GM13976 (cell line): ENCODE measurements around the gene RGN.

ENCODE experiments used
- DNase-seq: peaks from one replicate; pipeline ENCODE4 v3.0.0; 2012; ENCODE audit warnings: low spot score
- in situ Hi-C: fragments of 300-500 bp; cut with MboI; formaldehyde crosslinking; loops from one replicate; pipeline ENCODE4 v1.12.0; 2022; ENCODE audit warnings: low sequenced_read_pairs, mixed read lengths, inconsistent platforms; ENCODE audit not compliant: unreplicated experiment
- TF ChIP-seq, protein P1 (sequence below): IDR thresholded peaks from 2 replicates; pipeline ENCODE4 v1.5.1; 2012; ENCODE audit warnings: borderline replicate concordance, mild to moderate bottlenecking; ENCODE audit not compliant: insufficient read depth; ENCODE audit errors: extremely low read depth, missing control alignments, control extremely low read depth

The RGN gene

DNA sequence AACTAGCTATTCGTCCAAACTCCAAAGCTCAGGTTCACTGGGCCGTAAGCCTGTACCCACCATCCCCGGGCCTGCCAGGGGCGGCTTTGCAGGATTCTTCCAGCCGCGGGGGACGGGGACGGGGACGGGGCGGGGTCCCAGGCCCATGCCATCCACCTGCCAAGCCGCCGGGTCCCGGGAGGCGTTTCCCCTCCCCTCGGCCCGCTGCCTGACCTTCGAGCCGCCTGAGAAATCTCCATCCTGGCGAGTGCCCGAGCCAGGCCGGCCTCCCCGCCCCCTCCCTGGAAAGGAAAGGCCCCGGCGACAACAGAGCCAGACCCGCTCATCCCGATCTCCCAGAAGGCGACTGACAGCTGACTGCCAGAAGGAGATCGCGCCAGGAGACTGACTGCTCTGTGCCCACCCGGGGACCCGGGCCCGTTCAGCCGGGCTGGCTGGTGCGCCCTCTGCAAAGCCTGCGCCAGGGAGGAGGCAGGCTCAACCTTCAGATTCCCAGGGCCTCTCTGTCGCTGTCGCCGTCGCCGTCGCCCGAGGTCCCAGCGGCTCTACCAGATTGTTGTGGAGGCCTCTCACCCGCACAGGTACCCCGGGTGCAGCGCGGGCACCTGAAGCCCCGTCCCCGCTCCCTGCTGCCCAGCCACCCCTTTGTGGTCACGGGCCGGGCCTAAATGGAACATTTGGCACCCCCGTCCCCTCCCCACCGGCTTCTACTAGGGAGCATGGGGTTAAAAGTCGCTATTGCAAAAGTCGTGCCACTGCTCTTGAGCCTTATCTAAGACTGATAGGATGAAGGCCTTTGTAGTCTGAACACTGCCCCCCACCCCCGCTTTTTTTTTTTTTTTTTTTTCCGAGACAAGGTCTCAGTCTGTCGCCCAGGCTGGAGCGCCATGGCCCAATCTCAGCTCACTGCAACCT, at the start of gene RGN:
TSS of gene RGN (plus strand) at position 315 of the 915 bp plus-strand sequence. CDS start 2,702 bp downstream, outside the sequence.
- no peak for DNase-seq
- in situ Hi-C loops = no loop called here
- TF ChIP-seq, protein P1, sequence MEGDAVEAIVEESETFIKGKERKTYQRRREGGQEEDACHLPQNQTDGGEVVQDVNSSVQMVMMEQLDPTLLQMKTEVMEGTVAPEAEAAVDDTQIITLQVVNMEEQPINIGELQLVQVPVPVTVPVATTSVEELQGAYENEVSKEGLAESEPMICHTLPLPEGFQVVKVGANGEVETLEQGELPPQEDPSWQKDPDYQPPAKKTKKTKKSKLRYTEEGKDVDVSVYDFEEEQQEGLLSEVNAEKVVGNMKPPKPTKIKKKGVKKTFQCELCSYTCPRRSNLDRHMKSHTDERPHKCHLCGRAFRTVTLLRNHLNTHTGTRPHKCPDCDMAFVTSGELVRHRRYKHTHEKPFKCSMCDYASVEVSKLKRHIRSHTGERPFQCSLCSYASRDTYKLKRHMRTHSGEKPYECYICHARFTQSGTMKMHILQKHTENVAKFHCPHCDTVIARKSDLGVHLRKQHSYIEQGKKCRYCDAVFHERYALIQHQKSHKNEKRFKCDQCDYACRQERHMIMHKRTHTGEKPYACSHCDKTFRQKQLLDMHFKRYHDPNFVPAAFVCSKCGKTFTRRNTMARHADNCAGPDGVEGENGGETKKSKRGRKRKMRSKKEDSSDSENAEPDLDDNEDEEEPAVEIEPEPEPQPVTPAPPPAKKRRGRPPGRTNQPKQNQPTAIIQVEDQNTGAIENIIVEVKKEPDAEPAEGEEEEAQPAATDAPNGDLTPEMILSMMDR = no peak

- in situ Hi-C loops = no loop called here
- peak; percentile 39 for DNase-seq
- TF ChIP-seq, protein P1 = peak; percentile 34
These were observed 47.9 kb upstream of the RGN start for GRCh38 chrX:47030339-47030738.

DNA sequence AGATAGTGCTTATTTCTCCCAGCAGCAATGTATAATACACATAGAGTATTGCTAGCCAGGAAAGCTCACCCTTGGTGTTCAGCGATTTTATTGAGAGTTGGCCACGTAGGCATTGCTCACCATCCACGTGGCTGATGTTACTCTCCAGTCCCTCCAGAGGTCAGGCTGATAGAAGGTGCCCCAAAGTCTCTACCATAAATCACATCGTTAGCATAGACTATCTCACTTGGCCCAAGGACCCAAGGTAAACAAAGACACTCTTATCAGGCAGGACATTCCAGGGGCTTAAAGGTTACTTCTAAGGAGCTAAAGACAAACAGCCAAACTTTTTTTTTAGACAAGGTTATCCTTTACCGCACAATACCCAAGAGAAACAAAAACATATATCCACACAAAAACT, 30.3 kb upstream of the RGN start:
- TF ChIP-seq, protein P1 = no peak
- DNase-seq = no peak
- in situ Hi-C loops = no loop called here

- DNase-seq = no peak
- in situ Hi-C loops = no loop called here
- TF ChIP-seq, protein P1 = no peak
These were observed 18.9 kb upstream of the RGN start for GRCh38 chrX:47059142-47059874.

GRCh38 chrX:47060708-47061107, 17.5 kb upstream of the RGN start:
- TF ChIP-seq, protein P1 = no peak
- in situ Hi-C loops = no loop called here
- no peak for DNase-seq

DNA sequence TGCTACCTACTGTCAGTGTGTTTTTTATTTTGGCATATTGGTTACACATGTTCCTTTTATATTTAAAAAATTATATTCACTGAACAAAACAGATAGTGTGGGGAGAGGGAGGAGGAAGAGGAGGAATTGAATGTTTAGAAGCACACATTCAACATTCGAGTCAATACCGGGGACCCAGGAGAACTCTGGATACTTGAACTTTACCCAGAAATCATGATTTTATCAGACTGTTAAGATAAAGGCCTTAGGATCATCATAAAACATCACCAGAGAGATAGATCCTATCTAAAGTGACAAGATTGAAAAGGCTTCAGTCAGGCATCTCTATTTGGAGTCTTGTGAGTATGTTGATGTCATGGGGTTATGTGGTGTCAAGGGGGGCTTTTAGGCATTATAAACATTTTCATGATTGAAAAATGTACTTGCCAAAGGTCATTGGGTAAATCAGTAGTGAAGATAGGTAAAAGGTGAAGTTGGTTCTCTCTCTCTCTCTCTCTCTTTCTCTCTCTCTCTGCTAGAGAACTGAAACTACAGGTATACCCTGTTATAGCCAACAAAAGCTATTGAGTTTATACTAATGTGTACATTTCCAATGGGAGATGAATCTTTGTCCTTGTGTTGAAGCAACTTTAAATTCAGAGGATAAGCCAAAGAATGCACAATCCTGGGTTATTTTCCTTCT, 16.9 kb upstream of the RGN start:
- TF ChIP-seq, protein P1 = no peak
- no peak for DNase-seq
- in situ Hi-C loops = no loop called here
